Activated CD8-positive, alpha-beta memory T cell treated with anti-CD3 and anti-CD28 coated beads, Interleukin-2, amount 50 U/mL, for 24 hours (primary cell): ENCODE results near the gene SMARCAD1.
"Not testable (repeated sequence)": the region's sequence is repeated elsewhere in the genome, so short reads cannot be mapped to it uniquely, and the experiment has no call there.

Source experiments
- DNase-seq: peaks from one replicate; pipeline ENCODE4 v3.0.0-alpha.2; 2020; ENCODE audit errors: extremely low read depth

Gene SMARCAD1

DNA sequence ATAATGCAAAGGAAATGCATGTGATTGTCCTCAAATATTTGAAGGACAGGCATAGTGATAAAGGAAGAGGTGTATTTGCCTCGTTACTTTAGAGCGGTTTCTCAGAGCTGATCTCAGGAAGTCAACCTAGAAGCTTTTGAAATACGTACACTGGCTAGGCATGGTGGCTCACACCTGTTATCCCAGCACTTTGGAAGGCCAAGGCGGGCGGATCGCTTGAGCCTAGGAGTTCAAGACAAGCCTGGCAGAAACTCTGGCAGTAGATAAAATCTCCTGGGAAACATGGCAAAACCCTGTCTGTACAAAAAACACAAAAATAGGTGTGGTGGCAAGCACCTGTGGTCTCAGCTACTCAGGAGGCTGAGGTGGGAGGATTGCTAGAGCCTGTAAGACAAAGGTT lies 24.9 kb downstream of the SMARCAD1 start:
- DNase-seq: no peak

DNA sequence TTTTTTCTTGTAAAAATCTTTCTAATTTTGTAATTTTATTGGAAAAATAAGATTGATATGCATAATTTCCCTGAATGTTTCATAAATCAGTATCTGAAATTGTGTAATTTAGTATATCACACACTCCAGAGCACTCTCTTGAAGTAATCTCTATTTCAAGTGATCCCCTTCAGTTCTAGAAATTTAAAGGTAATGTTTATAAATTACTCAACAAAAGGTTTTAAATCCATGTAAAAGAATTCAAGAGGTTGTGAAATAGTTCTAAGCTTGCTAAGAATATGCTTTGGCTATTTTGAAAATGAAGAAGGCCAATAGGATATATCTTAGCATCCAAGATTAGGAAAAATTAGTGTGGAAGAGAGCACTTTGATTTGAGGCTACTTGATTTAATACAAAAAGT lies 28.2 kb downstream of the SMARCAD1 start:
- no peak for DNase-seq

DNA sequence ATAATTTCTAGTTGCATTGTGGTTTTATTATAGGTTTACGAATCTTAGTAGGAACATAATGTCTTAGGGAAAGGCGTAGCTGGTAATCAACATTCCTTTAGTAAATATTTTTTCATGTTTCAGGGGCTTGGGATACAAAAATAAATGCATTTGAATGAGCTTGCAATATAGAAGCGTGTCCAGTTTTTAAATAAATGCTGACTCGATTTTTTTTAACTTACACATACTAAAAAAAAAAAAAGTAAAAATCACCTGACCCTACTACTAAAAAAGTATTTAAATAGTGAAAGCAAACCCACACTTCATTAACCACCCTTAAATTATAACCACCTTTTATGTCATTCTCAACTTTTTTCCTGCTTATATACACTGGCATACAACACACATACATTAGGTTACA lies 29.6 kb downstream of the SMARCAD1 start:
- DNase-seq: no peak

DNA sequence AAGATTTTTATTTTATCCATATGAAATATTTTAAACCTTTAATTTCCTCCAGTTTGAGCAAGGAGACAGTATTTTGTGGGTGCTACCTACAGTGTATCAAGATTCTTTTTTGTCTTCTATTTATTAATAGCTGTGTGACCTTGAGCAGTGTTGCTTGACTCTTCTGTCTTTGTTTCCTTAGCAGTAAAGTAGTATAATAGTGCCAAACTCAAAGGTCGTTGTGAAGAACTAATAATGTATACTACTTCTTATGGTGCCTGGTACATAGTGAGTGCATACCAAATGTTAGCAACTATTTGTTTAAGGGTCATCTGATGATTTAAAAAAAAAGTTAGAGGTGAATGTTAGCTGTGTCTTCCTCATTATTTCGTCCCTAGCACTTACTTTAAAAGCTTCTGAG lies 30.5 kb downstream of the SMARCAD1 start:
- DNase-seq: no peak

DNA sequence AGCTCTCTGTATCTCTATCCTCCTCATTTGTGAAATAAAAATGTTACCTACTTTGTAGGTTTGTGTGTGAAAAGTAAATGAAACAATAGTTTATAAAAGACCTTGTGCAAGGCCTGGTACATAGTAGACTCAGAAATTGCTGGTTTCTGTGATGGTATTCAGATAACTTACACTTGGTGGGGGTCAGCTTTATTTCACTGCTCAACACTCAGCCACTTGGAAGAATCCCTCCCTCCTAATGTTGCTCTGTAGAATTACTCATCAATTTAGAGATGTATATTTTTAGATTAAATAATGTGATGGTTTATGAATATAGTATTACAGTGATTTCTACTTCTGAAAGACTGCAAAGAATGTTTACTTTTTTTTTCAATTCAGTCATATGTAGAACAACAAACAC lies 32.7 kb downstream of the SMARCAD1 start:
- DNase-seq: no peak

DNA sequence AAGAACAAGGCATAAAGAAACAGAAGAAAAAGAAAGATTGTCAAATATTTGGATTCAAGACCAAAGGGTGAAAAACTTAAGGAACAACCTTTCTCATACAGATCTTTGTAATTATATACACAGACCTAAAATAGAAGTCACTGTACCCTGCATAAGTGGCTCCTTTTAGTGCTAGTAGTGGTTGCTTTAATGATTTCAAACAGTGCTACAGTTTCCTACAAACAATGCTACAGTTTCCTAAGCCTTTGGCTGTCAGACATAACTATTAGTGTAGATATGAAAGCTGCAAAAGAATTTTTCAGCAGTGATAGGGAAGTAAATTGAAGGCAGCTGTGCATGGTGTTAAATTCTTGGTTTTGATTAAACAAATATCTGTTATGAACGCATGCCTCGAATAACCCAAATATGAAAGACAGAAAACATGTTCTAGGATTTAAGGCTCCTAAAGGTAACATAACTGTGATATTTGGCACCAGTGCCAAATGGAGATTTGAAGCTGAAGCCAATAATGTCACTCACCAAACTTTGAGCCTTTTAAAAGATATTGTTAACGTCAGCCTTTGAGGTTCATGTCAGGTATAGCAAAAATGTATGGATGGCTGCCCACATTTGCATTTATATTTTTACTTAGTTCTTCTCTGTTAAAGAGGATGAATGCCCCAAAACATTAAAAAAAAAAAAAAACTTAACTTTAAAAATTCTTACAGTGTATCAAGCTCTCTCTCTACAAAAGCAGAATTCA lies 36.6 kb downstream of the SMARCAD1 start:
- no peak for DNase-seq

DNA sequence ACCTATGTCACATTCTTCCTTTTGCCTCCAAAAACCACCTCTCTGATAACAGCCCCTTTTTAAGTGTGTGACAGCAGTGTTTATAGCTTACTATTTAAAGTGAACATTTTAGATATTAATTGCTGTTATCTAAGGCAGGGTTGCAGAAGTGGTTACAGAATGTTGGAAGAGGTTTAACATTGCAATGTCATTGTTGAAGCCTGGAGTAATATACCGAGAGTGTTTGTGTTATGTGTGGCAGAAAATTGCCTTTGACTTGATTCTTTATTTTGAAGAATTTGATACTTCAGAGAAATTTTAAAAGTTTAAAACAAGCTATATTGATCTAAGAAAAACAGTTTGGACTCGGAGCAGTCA lies 37.1 kb downstream of the SMARCAD1 start:
- DNase-seq: no peak

DNA sequence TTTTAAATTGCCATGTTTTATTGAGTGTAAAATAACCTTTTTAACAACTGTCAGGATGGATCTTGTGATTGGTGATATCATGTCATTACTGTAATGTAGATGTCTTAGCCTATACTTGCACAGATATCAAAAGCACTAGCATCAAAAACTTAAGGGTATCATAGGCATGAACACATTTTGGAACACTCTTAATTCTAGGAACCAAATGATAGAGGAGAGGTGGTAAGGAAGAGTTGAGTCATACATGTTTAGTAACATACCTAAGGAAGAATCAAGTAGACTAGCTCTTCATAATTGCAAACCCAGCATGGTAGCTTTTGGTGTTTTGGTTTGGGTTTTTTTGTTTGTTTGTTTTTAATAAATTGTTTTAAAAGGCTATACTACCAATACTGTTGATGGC lies 43.4 kb downstream of the SMARCAD1 start:
- DNase-seq: no peak

DNA sequence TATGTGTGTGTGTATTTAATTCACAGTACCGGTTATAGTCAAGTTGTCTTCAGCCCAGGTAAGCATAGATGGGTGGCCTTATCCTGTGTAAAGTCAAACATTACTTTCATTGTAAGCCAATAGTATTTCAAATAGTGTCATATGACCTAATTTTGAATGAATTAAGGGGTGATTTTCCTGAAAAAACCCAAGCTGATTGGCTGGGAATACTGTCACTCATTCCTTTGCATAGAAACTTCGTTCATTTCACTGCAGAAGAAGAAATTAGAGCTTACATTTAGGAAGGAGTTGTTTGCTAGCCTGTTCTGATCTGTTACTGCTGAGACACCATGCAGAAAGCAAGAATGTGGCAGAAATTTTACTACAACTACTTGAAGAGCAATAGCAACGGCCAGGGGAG lies 45.4 kb downstream of the SMARCAD1 start:
- no peak for DNase-seq

DNA sequence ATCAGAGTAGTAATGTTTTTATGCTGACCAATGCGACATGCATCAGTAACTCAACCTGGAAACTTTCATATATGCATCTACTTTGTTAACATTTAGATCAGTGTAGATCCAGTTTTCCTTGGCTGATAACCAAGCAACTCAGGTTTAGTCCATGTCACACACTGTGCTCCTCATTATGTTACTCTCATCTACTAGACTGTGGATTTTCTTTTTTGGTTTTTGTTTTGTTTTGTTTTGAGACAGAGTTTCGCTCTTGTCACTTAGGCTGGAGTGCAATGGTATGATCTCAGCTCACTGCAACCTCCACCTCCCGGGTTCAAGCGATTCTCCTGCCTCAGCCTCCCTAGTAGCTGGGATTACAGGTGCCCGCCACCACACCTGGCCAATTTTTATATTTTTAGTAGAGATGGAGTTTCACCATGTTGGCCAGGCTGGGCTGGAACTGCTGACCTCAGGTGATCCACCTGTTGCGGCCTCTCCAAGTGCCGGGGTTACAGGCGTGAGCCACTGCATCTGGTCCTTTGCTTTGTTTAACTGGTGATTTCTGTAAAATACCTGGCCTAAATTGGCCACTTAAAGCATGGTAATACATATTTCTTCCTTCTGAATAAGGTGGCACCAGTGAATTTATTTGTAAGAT lies 48.6 kb downstream of the SMARCAD1 start:
- DNase-seq: no peak

DNA sequence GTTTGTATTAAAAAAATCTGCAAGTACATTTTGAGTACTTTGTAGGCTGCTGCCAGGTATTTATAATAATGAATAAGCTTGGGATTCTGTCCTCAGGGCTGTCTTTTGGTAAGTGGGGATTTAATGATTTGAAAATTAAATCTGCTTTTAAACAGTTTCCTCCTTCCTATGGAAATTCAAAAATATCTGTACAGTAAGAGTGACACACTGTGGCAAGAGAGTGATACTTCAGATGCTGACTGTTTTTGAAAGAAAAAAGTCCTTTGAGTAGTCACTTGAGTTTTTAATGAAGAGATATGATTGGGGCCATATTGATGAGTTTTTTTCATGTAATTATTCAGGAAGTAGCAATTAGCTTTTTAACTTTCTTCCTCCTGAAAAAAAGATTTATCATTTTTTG lies 49.2 kb downstream of the SMARCAD1 start:
- no peak for DNase-seq

DNA sequence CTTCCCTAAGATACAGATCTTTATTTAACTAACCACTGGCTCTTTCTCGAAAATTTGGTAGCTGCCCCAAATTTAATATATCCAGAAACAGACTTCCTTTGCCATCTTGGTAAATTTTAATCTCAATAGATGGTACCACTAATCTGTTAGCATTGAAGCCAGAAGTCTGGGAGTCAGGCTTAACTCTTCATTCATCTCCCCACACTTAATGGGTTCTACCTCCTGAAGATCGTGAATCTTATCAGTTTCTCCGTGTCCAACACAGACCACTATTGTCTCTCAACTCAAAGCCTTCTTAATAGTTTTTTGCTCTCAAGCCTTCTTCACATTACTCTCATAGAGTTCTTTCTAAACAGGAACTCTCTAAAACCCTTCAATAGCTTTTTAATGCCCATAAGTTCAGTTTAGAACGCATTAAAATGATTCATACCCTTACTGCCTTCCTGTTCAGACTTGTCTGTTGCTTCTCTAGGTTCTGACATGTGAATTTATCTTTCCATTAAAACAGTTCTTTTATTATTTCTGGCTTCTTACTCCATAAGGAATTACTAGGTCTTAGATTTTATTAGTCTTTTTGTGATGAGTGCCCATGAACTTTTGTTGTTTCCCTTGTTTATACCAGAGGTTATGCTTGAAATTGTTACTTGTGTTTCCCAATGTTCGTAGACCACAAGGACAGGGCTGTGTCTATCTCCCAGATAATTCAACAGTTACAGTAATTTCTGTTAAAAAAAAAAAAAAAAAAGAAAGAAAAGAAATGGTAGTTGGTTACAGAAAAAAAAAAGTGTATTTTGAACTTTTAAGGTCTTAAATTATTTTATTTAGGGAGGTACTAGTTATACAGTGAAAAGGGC lies 54.7 kb downstream of the SMARCAD1 start:
- no peak for DNase-seq

DNA sequence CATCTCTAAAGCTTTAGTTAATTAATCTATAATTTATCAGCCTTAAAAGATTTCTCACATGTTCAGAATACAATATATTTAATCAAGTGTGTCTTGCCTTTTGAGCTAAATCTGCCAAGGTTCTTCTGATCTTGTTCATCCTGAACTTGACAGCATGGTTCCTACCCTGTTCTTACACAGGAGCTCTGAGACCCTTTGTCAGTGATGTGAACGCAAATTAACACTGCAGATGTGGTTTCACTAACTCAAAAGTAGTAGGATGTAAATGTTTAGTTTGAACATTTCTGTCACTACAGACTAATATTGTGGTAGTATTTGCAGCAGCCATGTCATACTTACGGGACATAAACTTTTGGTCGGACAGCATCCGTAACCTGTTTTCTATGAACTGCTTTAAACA lies 59.4 kb downstream of the SMARCAD1 start:
- no peak for DNase-seq

DNA sequence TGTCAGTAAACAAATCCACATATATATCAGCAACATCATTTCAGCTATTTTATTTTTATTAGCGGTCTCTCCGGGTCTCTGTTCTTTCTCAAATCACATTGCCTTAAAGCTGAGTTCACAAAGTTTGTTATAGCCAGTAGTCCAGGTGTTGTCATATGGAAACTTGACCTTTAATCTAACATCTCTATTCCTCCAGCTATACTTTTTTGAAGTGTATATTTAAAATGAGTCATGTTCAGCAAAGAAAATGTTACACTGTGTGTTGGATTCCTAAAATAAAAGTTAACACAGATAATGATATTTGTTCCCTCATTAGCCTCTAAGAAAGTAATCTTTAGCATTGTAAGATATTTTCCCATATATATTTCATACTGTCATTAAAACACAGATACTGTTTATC lies 63.6 kb downstream of the SMARCAD1 start:
- no peak for DNase-seq

DNA sequence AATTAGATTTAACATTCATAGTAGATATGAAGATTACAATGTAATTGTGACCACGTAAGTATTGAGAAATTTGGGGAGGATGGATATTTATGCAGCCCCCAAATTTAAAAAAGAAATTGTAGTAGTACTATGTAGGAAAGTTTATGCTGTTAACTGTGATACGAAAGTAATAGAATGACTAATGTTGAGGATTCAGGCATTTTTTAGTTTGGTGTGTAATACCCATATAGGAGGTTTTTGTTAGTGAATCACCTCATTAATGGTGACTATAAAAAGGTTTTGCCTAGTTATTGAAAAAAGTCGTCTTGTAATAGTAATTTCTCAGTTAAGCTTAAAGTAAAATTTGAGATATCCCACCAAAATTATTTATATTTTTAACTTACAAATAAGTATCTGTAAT lies 67.2 kb downstream of the SMARCAD1 start:
- DNase-seq: no peak

DNA sequence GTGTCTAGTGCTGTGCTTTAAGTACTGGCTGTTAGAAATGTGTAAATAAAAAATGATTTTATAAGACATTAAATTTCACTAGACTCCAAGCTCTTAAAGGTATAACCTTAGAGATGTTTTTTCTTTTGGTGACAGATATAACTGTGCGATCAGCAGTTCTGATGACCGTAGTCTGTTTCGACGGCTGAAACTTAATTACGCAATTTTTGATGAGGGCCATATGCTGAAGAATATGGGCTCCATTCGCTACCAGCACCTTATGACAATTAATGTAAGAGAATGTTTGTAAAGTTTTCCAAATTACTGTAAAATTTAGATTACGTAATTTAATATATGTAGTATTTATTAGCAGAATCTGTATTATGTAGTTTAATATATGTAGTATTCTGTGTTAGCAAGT lies 68.5 kb downstream of the SMARCAD1 start:
- no peak for DNase-seq

DNA sequence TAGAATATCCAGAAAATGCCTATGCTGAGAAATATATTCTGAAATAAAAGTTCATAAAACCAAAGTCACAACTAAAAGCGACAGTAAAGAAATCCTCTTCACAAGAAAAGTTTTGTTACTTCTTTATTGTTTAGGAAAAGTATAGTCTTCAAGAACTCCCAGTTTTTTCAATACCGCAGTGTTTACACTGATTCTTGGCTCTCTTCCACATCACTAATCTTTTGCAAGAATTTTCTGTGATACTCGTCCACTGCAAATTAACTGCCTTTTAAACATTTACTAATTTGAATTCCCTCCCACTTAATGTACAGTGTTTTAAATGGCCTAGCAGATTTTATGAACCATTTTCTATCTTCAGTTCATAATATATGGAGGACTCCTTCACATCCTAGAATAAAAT lies 69.9 kb downstream of the SMARCAD1 start:
- DNase-seq: no peak

DNA sequence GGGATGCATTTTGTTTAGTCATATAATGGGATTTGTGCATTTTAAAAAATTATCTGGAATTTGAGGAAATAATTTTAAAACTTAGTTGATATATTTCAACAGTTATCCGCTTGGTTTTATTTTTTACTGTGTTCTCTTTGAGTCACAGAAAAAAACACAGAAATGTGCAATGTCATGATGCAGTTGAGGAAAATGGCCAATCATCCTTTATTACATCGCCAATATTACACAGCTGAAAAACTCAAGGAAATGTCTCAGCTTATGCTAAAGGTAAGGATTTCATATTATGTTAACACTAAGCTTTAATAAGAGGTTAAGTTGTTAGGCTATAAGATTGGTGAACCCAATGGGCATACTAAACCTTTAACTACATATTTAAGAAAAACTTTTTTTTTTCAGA lies 71.1 kb downstream of the SMARCAD1 start:
- DNase-seq: no peak

DNA sequence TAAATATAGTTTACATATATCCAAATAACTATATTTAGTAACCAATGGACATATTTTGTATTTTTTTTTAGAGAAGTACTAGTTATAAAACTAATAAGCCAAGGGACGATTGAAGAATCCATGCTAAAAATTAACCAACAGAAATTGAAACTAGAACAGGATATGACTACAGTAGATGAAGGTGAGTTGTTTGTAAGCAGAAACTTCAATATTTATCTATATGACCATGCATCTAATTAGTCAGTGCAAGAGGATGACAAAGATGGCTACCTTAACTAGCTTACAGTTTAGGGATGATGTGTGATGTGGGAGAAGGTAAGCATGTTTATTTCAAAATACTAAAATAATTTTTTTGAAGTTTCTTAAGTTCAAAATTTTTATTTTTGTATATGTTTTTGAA lies 77.2 kb downstream of the SMARCAD1 start:
- DNase-seq: no peak

DNA sequence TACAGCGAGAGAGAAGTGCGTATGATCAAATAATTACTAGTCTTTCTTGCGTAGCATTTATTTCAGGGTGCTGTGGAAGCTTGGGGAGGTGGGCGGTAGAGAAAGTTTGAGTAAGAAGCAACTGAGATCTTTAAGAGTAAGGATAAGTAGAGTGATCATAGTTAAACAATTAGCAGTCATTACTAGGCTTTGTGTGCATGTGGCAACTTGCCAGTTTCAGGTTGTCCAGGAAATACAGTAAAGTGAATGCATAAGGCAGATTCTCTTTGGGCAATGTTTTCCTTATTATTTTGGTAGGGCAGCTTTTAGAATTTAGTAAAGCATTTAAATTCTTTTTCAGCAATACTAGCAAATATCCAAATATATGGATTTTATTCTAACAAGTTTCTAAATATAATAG lies 78.0 kb downstream of the SMARCAD1 start:
- DNase-seq: no peak

DNA sequence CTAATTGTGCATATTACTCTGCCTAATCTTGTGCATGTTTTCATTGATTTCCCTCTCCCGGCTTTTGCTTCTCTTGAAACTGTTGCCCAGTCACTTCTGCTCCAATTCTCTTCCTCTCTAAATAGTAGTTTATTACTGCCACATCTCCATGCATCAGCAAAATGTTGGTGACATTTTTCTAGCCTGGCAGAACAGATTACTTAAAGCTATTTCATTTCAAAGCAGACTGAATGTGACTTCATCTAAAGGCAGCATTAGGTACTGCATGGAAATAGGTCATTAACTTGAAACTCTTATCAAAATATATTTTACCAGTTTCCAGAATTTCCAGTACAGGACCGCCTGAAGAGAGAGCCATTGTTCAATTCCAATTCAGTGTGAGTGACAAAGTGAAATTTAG lies 82.6 kb downstream of the SMARCAD1 start:
- DNase-seq: no peak

DNA sequence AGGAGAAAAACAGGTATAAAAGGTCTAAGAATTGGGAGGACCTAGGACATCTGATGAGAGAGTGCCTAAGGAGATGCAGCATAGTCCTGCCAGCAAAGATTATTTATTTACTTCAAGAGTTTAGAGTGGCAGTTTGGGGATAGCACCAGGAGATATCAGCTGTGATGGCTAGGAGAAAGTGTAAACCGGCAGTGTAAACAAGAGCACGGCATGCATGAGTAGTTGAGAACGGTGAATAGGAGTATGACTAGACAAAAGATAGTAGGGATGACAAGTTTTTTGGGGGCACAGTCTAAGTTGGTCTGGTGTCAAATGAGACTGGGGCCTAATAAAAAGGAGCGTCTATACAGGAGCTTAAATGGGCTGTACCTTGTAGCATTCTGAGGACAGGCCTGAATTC lies 86.3 kb downstream of the SMARCAD1 start:
- DNase-seq: not testable (repeated sequence)

DNA sequence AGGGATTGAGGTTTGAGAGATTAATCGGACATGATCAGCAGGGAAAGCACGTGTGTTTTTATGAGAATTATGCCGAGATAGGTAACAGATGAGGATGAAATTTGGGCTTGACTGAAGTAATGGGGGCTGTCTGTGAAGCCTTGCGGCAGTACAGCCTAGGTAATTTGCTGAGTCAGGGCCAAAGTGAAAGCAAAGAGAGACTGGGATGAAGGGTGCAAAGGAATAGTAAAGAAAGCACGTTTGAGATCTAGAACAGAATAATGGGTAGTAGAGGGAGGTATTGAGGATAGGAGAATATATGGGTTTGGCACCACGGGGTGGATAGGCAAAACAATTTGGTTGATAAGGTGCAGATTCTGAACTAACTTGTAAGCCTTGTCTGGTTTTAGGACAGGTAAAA lies 87.8 kb downstream of the SMARCAD1 start:
- not testable (repeated sequence) for DNase-seq
